ENCODE data around the gene TRIM58. TPM values are rescaled to one million over a fixed set of nuclear protein-coding genes. Genes with fewer than 3 reads are reported as not detected.
A peak's percentile ranks its signal among the peaks of the same experiment; 100 is the strongest.

The TRIM58 gene
- total and polyA plus RNA-seq, 9 of the 15 experiments (the other 6 are each of a cell fraction or from before 2014, with no cell fraction given): 3.8 to 19.1 (median 7.2) TPM

DNA sequence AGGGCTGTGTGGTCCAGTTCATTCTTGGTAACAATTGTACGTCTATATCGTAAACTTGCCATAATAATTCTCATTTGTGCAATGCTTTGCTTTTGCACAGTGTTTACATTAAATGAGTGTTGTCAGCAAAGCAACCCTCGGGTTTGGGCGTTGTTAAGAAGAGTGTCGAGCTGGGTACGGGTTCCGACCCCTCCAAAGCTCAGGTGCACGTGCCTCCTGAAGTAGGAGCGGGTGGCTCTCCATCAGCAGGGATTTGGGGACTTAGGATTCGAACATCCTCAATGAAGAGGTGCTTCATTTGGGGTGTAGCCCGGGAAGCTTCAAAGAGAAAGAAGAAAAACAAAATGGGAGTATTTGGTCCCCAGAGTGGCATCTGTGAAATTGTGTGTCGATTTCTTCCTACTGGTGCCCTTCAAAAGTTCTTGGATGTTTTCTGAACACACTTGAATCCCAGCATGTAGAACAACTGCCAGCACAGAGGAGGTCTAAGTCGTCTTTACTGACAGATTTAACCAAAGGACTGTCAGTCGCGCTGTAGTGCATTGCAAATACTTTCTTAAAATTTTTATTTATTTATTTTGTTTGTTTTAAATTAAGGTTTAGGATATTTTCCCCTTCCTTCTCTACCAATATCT, 1.1 kb downstream of the TRIM58 start (continued):
- TF ChIP-seq, protein P1, sequence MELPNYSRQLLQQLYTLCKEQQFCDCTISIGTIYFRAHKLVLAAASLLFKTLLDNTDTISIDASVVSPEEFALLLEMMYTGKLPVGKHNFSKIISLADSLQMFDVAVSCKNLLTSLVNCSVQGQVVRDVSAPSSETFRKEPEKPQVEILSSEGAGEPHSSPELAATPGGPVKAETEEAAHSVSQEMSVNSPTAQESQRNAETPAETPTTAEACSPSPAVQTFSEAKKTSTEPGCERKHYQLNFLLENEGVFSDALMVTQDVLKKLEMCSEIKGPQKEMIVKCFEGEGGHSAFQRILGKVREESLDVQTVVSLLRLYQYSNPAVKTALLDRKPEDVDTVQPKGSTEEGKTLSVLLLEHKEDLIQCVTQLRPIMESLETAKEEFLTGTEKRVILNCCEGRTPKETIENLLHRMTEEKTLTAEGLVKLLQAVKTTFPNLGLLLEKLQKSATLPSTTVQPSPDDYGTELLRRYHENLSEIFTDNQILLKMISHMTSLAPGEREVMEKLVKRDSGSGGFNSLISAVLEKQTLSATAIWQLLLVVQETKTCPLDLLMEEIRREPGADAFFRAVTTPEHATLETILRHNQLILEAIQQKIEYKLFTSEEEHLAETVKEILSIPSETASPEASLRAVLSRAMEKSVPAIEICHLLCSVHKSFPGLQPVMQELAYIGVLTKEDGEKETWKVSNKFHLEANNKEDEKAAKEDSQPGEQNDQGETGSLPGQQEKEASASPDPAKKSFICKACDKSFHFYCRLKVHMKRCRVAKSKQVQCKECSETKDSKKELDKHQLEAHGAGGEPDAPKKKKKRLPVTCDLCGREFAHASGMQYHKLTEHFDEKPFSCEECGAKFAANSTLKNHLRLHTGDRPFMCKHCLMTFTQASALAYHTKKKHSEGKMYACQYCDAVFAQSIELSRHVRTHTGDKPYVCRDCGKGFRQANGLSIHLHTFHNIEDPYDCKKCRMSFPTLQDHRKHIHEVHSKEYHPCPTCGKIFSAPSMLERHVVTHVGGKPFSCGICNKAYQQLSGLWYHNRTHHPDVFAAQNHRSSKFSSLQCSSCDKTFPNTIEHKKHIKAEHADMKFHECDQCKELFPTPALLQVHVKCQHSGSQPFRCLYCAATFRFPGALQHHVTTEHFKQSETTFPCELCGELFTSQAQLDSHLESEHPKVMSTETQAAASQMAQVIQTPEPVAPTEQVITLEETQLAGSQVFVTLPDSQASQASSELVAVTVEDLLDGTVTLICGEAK (IDR thresholded peaks at IDR 0.05): 0 out of 2 replicates have a peak, but pooled peaks have one; percentile 11
- TF ChIP-seq, protein P1 (CRISPR knock-in tag; IDR thresholded peaks at IDR 0.05): no peak
- no peak for TF ChIP-seq E2F4 (CRISPR knock-in tag; IDR thresholded peaks at IDR 0.05; ENCODE audit: low read depth)
- TF ChIP-seq, protein P2, sequence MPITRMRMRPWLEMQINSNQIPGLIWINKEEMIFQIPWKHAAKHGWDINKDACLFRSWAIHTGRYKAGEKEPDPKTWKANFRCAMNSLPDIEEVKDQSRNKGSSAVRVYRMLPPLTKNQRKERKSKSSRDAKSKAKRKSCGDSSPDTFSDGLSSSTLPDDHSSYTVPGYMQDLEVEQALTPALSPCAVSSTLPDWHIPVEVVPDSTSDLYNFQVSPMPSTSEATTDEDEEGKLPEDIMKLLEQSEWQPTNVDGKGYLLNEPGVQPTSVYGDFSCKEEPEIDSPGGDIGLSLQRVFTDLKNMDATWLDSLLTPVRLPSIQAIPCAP (CRISPR knock-in tag; IDR thresholded peaks at IDR 0.05; ENCODE audit: borderline replicate concordance): no peak
- TF ChIP-seq NUFIP1 (IDR thresholded peaks at IDR 0.05; ENCODE audit: partially characterized antibody): no peak
- TF ChIP-seq, protein P3, sequence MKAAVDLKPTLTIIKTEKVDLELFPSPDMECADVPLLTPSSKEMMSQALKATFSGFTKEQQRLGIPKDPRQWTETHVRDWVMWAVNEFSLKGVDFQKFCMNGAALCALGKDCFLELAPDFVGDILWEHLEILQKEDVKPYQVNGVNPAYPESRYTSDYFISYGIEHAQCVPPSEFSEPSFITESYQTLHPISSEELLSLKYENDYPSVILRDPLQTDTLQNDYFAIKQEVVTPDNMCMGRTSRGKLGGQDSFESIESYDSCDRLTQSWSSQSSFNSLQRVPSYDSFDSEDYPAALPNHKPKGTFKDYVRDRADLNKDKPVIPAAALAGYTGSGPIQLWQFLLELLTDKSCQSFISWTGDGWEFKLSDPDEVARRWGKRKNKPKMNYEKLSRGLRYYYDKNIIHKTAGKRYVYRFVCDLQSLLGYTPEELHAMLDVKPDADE (conservative IDR thresholded peaks at IDR 0.05; ENCODE audit: control insufficient read depth, low read depth, low read length): no peak
